H1 (cell line): ENCODE measurements around the gene CLEC1A.

Experiments used
- CHD1 ChIP-seq: IDR thresholded peaks from 2 replicates; pipeline ENCODE4 v1.6.1; 2012; ENCODE audit warnings: low read depth, low read length, improper control_type of control experiment
- EP300 ChIP-seq, 2 experiments: IDR thresholded peaks; 1 replicate in 1 of 2; 2 replicates in 1 of 2; pipeline ENCODE4 v1.6.1; 2011 to 2012; ENCODE audit warnings: low read depth in 2 of 2, low read length in 2 of 2, mild to moderate bottlenecking in 2 of 2, borderline replicate concordance in 1 of 2, inconsistent platforms in 1 of 2, moderate library complexity in 1 of 2
- KDM4A ChIP-seq: IDR thresholded peaks from one replicate; pipeline ENCODE4 v1.7.1; 2012; ENCODE audit warnings: low read depth, mild to moderate bottlenecking, moderate library complexity, low read length, inconsistent platforms; ENCODE audit not compliant: severe bottlenecking
- KDM5A ChIP-seq: fragments of 200-600 bp; IDR thresholded peaks from 2 replicates; pipeline ENCODE4 v1.7.1; 2012; ENCODE audit warnings: mild to moderate bottlenecking, low read length, inconsistent platforms, mixed read lengths
- POLR2A ChIP-seq, 2 experiments: IDR thresholded peaks; 1 replicate in 1 of 2; 2 replicates in 1 of 2; pipeline ENCODE4 v1.6.1; 2011; ENCODE audit warnings: low read depth in 2 of 2, low read length in 2 of 2, mild to moderate bottlenecking in 2 of 2; ENCODE audit errors: control extremely low read depth in 1 of 2
- SP1 ChIP-seq: IDR thresholded peaks from 2 replicates; pipeline ENCODE4 v1.6.1; 2011; ENCODE audit warnings: low read depth, low read length
- SUZ12 ChIP-seq: fragments of 200-600 bp; sonication (generic); IDR thresholded peaks from 2 replicates; pipeline ENCODE4 v1.6.1; 2012; ENCODE audit warnings: mild to moderate bottlenecking, inconsistent platforms, low read length, moderate library complexity, mixed read lengths
- TCF12 ChIP-seq: IDR thresholded peaks from 2 replicates; pipeline ENCODE4 v1.6.1; 2011; ENCODE audit warnings: low read depth, mild to moderate bottlenecking, low read length
- TF ChIP-seq, protein P1 (sequence below), 3 experiments: IDR thresholded peaks; 1 replicate in 2 of 3; 2 replicates in 1 of 3; pipeline versions ENCODE4 v1.5.1 to v1.6.1; 2011; ENCODE audit warnings: low read length in 3 of 3, mild to moderate bottlenecking in 3 of 3, inconsistent platforms in 2 of 3, low read depth in 1 of 3, moderate library complexity in 1 of 3; ENCODE audit not compliant: insufficient read depth in 1 of 3; ENCODE audit errors: control extremely low read depth in 1 of 3

DNA sequence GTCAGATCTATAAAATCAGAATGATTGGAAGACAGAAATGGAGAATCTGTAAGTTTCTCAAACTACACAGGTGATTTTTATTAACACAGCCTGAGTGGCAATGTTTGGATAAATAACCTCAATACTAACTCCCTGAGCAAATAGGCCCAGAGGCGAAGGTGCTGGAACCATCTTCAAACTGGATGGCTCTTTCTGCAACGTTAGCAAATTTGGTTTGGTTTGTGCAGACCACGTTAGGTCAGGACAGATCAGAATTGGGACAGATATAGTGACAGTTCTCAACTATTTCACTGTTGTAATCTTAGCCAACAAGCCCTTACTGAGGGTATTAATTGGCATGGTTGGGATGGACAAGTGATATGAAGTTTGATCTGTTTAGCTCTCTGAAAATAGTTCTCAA is 77.4 kb downstream of the CLEC1A start:
- TF ChIP-seq, protein P1, sequence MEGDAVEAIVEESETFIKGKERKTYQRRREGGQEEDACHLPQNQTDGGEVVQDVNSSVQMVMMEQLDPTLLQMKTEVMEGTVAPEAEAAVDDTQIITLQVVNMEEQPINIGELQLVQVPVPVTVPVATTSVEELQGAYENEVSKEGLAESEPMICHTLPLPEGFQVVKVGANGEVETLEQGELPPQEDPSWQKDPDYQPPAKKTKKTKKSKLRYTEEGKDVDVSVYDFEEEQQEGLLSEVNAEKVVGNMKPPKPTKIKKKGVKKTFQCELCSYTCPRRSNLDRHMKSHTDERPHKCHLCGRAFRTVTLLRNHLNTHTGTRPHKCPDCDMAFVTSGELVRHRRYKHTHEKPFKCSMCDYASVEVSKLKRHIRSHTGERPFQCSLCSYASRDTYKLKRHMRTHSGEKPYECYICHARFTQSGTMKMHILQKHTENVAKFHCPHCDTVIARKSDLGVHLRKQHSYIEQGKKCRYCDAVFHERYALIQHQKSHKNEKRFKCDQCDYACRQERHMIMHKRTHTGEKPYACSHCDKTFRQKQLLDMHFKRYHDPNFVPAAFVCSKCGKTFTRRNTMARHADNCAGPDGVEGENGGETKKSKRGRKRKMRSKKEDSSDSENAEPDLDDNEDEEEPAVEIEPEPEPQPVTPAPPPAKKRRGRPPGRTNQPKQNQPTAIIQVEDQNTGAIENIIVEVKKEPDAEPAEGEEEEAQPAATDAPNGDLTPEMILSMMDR (IDR thresholded peaks at IDR 0.05; ENCODE audit: control extremely low read depth in 1 of 3, insufficient read depth in 1 of 3, low read depth in 1 of 3, low read length in 3 of 3) = no peak
- TF ChIP-seq KDM5A (no peak), CHD1 (no peak), TCF12 (no peak), KDM4A (no peak), EP300 (IDR thresholded peaks at IDR 0.05; ENCODE audit: borderline replicate concordance in 1 of 2, low read depth in 2 of 2, low read length in 2 of 2) (no peak), SP1 (no peak), POLR2A (IDR thresholded peaks at IDR 0.05; ENCODE audit: control extremely low read depth in 1 of 2, low read depth in 2 of 2, low read length in 2 of 2) (no peak), SUZ12 (no peak)
